ENCODE results near the gene PGGT1B.
A peak's percentile ranks its signal among the peaks of the same experiment; 100 is the strongest.

PGGT1B gene
- total RNA-seq = 16.9 to 95.5 (median 51.1) reads per million in 18 experiments

- DNase-seq = peak; percentile 73 to 74
Observed at GRCh38 chr5:115262321-115263077, at the start of gene PGGT1B. TSS of gene PGGT1B (minus strand) at chr5:115262877. CDS start at chr5:115262851, 26 bp downstream.

- DNase-seq = peak; percentile 19 to 70
Observed at GRCh38 chr5:115309751-115310370, 47.2 kb upstream of the PGGT1B start.

GRCh38 chr5:115308815-115309214, 46.1 kb upstream of the PGGT1B start:
- no peak for DNase-seq

DNA sequence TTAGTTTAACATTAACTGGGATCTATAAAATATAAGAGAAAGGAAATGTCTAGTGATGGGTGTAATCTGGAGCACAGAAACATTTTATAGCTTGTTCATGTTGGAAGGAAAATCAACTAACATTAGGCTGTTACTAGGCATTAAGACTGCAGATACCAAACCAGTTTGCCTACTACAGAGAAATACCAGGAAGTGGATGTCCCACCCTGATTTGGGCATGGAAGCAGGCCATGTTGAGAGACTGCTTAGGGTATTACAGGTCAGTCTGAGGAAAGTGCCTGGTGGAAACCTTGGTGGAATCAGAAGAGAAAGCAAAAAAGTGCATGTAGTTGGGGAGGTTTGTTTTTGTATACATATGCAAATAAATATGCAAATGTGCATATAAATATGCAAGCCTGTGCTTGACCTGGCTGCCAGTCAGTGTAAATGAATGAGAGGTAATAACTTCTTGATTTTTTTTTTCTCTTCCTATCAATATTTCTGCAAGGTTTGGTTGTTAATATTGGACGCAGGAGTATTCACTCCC, 43.4 kb upstream of the PGGT1B start:
- DNase-seq = no peak

- no peak for DNase-seq
Observed at GRCh38 chr5:115304496-115304895, 41.8 kb upstream of the PGGT1B start.

GRCh38 chr5:115298811-115299210, 36.1 kb upstream of the PGGT1B start:
- no peak for DNase-seq

DNA sequence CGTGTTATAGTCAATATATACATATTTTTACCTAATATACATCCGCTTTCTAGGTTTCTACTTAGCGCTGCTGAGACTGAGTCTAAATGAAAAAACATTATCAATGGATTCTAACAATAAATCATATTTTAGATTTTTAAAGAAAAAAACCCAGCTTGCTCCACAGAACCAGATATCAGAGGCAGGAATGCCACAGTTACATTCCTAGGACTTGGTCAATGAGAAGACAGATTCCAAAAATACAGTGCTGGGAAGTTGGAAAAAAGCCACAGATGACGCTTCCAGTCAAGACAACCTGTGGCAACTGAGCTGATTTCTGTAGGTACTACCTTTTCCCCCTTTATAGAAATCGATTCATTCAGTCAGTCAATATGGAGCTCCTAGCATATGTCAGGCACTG, 34.4 kb upstream of the PGGT1B start:
- no peak for DNase-seq

DNA sequence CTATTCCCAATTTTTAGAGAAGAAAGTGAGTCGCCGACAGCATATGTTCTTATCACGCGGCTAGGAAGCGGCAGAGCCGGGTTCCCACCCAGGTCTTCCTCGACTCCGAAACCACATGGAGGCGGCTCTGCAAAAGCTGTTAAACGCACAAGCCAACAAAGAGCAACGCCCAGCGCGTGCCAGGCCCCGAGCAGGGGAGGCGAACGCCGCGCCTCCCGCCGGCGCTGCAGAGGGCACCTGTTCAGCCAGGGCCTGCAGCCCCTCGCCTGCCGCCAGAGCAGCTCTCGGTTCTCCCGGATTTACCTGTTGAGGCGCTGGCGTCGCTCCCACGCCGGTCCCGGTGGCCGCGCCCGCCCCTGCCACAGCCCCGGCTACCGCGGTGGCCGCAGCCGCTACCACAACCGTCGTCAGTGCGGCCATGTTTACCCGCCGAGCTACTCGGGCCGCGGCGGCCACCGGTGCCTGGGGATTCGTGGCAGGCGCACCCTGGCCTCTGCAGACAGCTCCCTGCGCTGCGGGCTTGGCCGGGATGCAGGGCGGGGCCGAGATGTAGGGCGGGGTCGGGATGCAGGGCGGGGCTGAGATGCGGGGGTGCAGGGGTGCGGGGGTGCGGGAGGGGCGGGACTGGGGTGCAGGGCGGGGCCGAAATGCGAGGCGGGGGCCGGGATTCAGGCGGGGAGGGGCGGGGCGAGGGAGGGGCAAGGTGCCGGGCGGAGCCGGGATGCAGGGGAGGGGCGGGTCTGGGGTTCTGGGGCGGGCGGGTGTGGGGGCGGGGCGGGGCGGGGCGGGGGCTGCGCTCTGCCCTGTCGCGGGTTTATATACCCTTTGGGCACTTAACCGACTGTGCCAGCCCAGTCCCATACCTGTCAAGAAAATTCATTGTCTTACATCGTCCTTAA, 33.7 kb upstream of the PGGT1B start, which contains the start of gene CCDC112:
Gene CCDC112, minus strand, starts transcription at position 531 of the 899 bp plus-strand sequence. Its CDS starts 111 bp downstream, at position 420.
- peak; percentile 76 to 86 for DNase-seq

DNA sequence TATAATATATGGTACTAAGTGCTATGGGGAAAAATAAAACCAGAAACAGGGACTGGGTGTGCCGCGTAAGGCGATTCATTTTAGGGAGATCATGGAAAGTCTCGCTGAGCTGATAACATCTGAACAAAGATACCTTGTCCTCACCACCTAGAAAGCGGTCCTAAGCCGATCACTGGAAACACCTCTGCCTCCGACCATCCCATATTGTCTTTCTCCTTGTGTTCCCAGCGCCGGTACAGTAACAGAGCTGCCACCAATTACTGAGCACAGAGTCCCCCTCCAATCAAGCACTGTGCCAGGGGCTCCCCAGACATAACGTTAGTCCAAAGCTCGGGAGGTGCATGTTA, 33.1 kb upstream of the PGGT1B start:
- no peak for DNase-seq

GRCh38 chr5:115291397-115291796, 28.7 kb upstream of the PGGT1B start:
- no peak for DNase-seq

DNA sequence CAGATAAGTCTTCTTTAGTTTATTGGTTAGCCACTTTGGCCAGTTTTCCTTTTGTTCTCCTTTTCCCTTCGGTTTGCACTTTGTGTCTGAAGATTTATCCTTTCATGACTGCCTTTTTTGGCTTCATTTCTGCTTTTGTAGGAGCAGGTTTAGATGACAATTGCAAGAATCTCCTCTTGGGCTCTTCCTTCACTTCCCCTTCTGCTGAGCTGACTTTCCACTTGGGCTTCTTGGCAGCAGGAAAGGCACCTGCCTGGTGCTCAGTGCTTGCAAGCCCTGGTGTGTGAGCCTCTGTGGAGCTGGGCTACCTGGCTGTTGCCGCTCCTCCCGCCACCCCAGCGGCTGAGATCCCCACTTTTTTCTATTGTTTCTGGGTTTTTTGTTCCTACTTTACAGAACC, 26.4 kb upstream of the PGGT1B start:
- DNase-seq = peak; percentile 43 to 50

- DNase-seq = peak in 1 of 2 donors; percentile 17
Observed at GRCh38 chr5:115284021-115284420, 21.3 kb upstream of the PGGT1B start.

GRCh38 chr5:115282131-115282530, 19.5 kb upstream of the PGGT1B start:
- no peak for DNase-seq

- DNase-seq = peak; percentile 67 to 84
Observed at GRCh38 chr5:115274584-115274983, 11.9 kb upstream of the PGGT1B start.

DNA sequence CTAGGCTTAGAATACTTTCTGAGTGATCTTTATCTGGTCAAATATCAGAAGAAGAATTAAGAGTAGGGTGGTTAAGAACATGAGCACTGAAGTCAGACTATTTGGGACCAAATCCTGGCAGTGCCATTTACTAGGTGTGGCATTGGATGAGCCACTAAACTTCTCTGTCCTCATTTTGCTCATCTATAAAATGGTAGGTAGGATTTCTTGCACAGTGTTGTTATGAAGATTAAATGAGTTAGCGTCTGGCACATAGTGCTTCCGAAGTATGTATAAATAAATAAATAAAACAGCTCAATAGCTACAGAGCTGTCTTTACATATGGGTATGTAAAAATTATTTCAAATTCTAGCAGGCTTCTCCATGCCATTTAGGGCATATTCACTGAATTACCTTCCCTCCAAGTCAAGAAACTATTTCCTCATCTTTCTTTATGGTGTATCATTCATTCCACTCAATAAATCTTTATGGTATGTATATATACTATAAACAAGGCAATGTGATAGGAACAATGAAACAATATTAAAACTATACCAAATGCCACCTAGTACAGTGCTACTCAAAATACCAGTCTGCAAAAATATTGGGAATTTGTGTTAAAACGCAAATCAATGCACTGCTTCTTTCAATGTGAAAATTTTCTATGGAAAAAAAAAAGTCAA, 9.8 kb upstream of the PGGT1B start:
- no peak for DNase-seq

DNA sequence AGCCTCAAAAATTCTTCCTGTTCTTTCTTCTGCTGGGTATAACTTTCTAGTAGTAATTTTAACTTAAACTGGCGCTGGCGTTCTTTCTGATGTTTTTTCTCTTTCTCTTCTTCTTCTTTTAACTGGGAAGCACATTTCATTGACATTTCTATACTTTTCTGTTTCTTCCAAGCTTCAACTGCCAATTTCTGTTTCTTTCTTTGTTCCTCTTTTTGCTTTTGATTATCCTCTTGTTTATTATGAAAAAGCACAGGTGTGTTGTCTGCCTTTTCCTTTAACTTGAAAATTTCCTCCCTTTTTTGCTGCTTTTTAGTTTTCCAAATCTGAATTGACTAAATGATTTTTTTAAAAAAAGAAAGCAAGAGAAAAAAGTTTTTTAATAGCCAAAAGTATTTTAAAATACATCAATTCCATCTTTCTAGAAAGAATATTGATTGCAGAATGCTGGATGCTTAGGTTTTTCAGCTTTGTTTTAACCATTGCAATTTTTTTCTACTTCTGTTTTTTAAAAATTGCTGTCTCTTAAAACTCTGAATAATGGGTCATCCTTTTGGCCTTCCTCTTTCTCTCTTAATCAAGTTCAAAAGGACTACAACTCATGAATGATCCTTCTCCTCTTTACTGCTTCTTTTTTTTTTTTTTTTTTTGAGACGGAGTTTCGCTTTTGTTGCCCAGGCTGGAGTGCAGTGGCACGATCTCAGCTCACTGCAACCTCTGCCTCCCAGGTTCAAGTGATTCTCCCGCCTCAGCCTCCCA, 8.8 kb upstream of the PGGT1B start:
- peak; percentile 43 to 82 for DNase-seq

DNA sequence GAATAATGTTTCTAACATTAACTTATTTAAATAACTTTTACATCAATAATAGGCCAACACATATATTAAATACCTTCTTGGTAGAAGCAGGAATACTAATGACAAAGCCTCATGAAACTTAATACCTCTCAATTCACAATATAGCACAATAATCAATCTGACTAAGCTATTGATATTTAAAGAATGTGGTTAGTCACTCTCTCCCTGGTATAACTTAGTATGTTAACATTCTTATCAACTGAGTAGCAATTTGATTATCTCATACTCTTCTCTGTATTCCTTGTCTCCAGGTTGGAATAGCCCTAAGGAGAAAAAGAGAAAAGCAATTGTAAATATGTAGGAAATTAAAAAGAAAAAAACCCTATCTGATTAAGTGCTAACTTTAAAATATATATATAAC, 4.9 kb upstream of the PGGT1B start:
- no peak for DNase-seq

- DNase-seq = no peak
Observed at GRCh38 chr5:115265220-115265619, 2.5 kb upstream of the PGGT1B start.

DNA sequence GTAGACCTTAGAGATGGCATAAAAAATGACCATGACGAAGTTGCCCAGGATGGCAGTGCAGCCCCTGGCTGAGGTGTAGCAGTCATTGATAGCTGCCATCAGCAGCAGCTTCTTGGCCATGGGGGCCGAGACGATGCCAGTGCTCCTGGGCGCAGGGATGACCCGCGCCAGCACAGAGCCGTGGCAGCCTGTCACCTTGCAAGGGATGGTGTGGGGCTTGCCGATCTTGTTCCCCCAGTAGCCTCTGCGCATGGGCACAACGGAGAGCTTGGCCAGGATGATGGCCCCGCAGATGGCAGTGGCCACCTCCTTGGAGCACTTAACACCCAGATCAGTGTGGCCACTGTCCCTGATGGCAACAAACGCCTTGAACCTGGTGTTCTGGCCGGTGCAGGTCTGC, 2.1 kb upstream of the PGGT1B start:
- DNase-seq = no peak

GRCh38 chr5:115263078-115263380, 352 bp upstream of the PGGT1B start:
- no peak for DNase-seq

- DNase-seq = peak in 1 of 2 donors; percentile 31
Observed at GRCh38 chr5:115262011-115262320, 711 bp downstream of the PGGT1B start.

GRCh38 chr5:115260248-115260647, 2.4 kb downstream of the PGGT1B start:
- peak in 1 of 2 donors; percentile 1 for DNase-seq

All from inflammatory macrophage (primary cell).